SU-DHL-6 (cell line): ENCODE results near the gene PPP1CC.

Experiments
- EZH2phosphoT487 ChIP-seq: fragments of 200-600 bp; sonication (generic), shearing (Covaris generic); conservative IDR thresholded peaks from 2 replicates; pipeline ENCODE4 v1.6.1; 2018; ENCODE audit warnings: mild to moderate bottlenecking, antibody characterized with exemption, low read length, moderate library complexity, mixed read lengths
- TF ChIP-seq, protein P1 (sequence below): fragments of 200-600 bp; sonication (generic); IDR thresholded peaks from one replicate; pipeline ENCODE4 v1.5.1; 2017; ENCODE audit warnings: antibody characterized with exemption, mild to moderate bottlenecking, low read length, moderate library complexity; ENCODE audit not compliant: insufficient read depth, poor library complexity, severe bottlenecking

GRCh38 chr12:110702081-110702480 lies 40.6 kb downstream of the PPP1CC start:
- TF ChIP-seq EZH2phosphoT487: no peak
- TF ChIP-seq, protein P1, sequence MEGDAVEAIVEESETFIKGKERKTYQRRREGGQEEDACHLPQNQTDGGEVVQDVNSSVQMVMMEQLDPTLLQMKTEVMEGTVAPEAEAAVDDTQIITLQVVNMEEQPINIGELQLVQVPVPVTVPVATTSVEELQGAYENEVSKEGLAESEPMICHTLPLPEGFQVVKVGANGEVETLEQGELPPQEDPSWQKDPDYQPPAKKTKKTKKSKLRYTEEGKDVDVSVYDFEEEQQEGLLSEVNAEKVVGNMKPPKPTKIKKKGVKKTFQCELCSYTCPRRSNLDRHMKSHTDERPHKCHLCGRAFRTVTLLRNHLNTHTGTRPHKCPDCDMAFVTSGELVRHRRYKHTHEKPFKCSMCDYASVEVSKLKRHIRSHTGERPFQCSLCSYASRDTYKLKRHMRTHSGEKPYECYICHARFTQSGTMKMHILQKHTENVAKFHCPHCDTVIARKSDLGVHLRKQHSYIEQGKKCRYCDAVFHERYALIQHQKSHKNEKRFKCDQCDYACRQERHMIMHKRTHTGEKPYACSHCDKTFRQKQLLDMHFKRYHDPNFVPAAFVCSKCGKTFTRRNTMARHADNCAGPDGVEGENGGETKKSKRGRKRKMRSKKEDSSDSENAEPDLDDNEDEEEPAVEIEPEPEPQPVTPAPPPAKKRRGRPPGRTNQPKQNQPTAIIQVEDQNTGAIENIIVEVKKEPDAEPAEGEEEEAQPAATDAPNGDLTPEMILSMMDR: no peak
